Measurements from ENCODE around the gene IGSF23.

Gene IGSF23

DNA sequence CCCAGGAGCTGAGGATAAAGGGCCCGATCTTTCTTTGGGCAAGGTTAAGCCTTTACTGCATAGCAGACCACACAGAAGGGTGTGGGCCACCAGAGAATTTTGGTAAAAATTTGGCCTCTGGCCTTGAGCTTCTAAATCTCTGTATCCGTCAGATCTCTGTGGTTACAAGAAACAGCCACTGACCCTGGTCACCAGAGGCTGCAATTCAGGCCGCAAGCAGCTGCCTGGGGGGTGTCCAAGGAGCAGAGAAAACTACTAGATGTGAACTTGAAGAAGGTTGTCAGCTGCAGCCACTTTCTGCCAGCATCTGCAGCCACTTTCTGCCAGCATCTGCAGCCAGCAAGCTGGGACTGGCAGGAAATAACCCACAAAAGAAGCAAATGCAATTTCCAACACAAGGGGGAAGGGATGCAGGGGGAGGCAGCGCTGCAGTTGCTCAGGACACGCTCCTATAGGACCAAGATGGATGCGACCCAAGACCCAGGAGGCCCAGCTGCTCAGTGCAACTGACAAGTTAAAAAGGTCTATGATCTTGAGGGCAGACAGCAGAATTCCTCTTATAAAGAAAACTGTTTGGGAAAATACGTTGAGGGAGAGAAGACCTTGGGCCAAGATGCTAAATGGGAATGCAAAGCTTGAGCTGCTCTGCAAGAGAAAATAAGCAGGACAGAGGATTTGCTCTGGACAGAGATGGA is 49.5 kb downstream of the IGSF23 start:
- Histone ChIP-seq H3K4me1 (ENCODE audit: control insufficient read depth, low read length) (no peaks in the 10 kb centered on the region), H3K27ac (ENCODE audit: low read depth, low read length) (no peak overlapping the region), H3K27me3 (ENCODE audit: control insufficient read depth, low read length) (no peaks in the 10 kb centered on the region), H3F3A (ENCODE audit: control insufficient read depth, insufficient read depth) (no peaks in the 10 kb centered on the region), H4K20me1 (ENCODE audit: control insufficient read depth, insufficient read depth, low read depth, low read length) (no peaks in the 10 kb centered on the region), H3K4me3 (ENCODE audit: low read length) (no peak overlapping the region), H3K9me2 (replicated peaks; ENCODE audit: control insufficient read depth, low read length) (no peaks in the 10 kb centered on the region), H3K4me2 (ENCODE audit: low read length) (no peak overlapping the region), H3K79me2 (ENCODE audit: control insufficient read depth, low read length) (no peaks in the 10 kb centered on the region), H3K9me3 (ENCODE audit: control insufficient read depth, insufficient read depth, low read length) (no peaks in the 10 kb centered on the region), H3K36me3 (ENCODE audit: control insufficient read depth, low read length) (no peaks in the 10 kb centered on the region)
- no peak for TF ChIP-seq EZH2phosphoT487 (IDR thresholded peaks at IDR 0.05; ENCODE audit: borderline replicate concordance, low read length)
- TF ChIP-seq, protein P1, sequence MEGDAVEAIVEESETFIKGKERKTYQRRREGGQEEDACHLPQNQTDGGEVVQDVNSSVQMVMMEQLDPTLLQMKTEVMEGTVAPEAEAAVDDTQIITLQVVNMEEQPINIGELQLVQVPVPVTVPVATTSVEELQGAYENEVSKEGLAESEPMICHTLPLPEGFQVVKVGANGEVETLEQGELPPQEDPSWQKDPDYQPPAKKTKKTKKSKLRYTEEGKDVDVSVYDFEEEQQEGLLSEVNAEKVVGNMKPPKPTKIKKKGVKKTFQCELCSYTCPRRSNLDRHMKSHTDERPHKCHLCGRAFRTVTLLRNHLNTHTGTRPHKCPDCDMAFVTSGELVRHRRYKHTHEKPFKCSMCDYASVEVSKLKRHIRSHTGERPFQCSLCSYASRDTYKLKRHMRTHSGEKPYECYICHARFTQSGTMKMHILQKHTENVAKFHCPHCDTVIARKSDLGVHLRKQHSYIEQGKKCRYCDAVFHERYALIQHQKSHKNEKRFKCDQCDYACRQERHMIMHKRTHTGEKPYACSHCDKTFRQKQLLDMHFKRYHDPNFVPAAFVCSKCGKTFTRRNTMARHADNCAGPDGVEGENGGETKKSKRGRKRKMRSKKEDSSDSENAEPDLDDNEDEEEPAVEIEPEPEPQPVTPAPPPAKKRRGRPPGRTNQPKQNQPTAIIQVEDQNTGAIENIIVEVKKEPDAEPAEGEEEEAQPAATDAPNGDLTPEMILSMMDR (IDR thresholded peaks at IDR 0.05; ENCODE audit: low read depth, low read length, poor library complexity, severe bottlenecking), result no peak

DNA sequence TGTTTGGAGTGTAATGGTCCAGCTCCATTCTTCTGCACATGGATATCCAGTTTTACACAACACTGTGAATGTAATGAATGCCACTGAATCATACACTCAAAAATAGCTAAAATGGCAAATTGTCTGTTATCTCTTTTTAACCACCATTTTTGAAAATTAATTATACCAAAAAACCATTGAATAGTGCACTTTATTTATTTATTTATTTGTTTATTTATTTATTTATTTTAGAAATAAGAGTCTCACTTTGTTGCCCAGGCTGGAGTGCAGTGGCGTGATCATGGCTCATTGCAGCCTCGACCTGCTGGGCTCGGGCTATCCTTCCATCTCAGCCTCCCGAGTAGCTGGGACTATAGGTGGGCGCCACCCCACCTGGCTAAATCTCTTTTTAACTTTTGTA is 50.6 kb downstream of the IGSF23 start:
- Histone ChIP-seq H3K27me3 (ENCODE audit: control insufficient read depth, low read length) (no peaks in the 10 kb centered on the region), H3K36me3 (ENCODE audit: control insufficient read depth, low read length) (no peaks in the 10 kb centered on the region)

DNA sequence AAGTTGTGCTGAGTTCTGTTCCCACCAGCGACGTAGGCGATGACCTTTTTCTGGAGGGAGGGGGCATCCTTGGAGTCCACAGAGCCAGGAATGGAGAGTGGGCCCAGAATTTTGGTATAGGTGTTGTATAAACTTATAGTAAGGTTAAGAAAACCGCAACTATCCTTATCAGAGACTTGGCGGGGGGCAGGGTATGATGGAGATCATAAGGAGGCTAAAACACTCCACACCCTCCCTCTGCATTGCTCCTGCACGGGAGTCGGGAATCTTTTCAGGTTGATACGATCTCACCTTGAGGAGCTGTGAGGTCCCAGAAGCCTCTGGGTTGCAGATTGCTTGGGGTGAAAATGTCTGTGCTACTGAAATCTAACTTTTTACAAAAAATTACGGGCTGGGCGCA is 51.6 kb downstream of the IGSF23 start:
- H3K27me3 ChIP-seq (ENCODE audit: control insufficient read depth, low read length), result no peaks in the 10 kb centered on the region
- H4K20me1 ChIP-seq (ENCODE audit: control insufficient read depth, insufficient read depth, low read depth, low read length), result no peaks in the 10 kb centered on the region
- no peaks in the 10 kb centered on the region for H3K36me3 ChIP-seq (ENCODE audit: control insufficient read depth, low read length)
- H3K9me2 ChIP-seq (replicated peaks; ENCODE audit: control insufficient read depth, low read length), result no peaks in the 10 kb centered on the region
- no peak for TF ChIP-seq EZH2phosphoT487 (IDR thresholded peaks at IDR 0.05; ENCODE audit: borderline replicate concordance, low read length)
- TF ChIP-seq, protein P1 (IDR thresholded peaks at IDR 0.05; ENCODE audit: low read depth, low read length, poor library complexity, severe bottlenecking), result no peak
- no peaks in the 10 kb centered on the region for H3K9me3 ChIP-seq (ENCODE audit: control insufficient read depth, insufficient read depth, low read length)
- no peak overlapping the region for H3K4me3 ChIP-seq (ENCODE audit: low read length)
- H3K27ac ChIP-seq (ENCODE audit: low read depth, low read length), result no peak overlapping the region
- no peak overlapping the region for H3K4me2 ChIP-seq (ENCODE audit: low read length)
- H3F3A ChIP-seq (ENCODE audit: control insufficient read depth, insufficient read depth), result no peaks in the 10 kb centered on the region
- H3K79me2 ChIP-seq (ENCODE audit: control insufficient read depth, low read length), result no peaks in the 10 kb centered on the region
- no peaks in the 10 kb centered on the region for H3K4me1 ChIP-seq (ENCODE audit: control insufficient read depth, low read length)

More for the DNA sequence above, 50.6 kb downstream of the IGSF23 start:
- no peak overlapping the region for H3K4me3 ChIP-seq (ENCODE audit: low read length)
- H3K4me1 ChIP-seq (ENCODE audit: control insufficient read depth, low read length), result no peaks in the 10 kb centered on the region
- no peaks in the 10 kb centered on the region for H4K20me1 ChIP-seq (ENCODE audit: control insufficient read depth, insufficient read depth, low read depth, low read length)
- H3F3A ChIP-seq (ENCODE audit: control insufficient read depth, insufficient read depth), result no peaks in the 10 kb centered on the region
- H3K27ac ChIP-seq (ENCODE audit: low read depth, low read length), result no peak overlapping the region
- TF ChIP-seq, protein P1 (IDR thresholded peaks at IDR 0.05; ENCODE audit: low read depth, low read length, poor library complexity, severe bottlenecking), result no peak
- no peak for TF ChIP-seq EZH2phosphoT487 (IDR thresholded peaks at IDR 0.05; ENCODE audit: borderline replicate concordance, low read length)
- H3K9me3 ChIP-seq (ENCODE audit: control insufficient read depth, insufficient read depth, low read length), result no peaks in the 10 kb centered on the region
- no peak overlapping the region for H3K4me2 ChIP-seq (ENCODE audit: low read length)
- H3K9me2 ChIP-seq (replicated peaks; ENCODE audit: control insufficient read depth, low read length), result no peaks in the 10 kb centered on the region
- H3K79me2 ChIP-seq (ENCODE audit: control insufficient read depth, low read length), result no peaks in the 10 kb centered on the region

Measured in DOHH2 (cell line).